ENCODE data around the gene GPBAR1.

DNA sequence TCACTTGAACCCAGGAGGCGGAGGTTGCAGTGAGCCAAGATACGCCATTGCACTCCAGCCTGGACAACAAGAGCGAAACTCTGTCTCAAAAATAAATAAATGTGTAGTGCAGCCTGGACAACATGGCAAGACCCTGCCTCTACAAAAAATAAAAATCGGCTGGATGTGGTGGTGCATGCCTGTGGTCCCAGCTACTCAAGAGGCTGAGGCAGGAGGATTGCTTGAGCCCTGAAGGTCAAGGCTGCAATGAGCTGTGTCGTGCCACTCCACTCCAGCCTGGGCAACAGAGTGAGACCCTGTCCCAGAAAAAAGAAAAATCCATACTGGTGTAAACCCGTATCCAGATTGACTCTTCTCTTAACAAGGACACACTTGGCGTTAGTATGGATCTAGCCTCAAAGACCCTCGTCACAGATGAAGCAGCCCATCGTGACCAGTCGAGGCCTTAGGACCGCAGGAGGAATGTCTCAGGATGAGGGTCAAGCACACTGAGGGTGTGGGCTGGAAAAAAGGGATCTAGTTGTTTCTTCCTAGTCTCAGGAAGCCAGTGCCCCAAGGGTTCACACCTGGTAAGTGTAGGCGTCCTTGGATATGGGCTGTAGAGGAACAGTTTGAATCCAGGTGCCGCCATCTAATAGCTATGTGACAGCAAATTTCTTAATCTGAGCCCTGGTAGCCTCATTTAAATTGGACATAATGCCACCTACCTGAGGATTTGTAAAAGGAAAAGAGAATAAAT lies 4.0 kb upstream of the GPBAR1 start:
- TF ChIP-seq, protein P1, sequence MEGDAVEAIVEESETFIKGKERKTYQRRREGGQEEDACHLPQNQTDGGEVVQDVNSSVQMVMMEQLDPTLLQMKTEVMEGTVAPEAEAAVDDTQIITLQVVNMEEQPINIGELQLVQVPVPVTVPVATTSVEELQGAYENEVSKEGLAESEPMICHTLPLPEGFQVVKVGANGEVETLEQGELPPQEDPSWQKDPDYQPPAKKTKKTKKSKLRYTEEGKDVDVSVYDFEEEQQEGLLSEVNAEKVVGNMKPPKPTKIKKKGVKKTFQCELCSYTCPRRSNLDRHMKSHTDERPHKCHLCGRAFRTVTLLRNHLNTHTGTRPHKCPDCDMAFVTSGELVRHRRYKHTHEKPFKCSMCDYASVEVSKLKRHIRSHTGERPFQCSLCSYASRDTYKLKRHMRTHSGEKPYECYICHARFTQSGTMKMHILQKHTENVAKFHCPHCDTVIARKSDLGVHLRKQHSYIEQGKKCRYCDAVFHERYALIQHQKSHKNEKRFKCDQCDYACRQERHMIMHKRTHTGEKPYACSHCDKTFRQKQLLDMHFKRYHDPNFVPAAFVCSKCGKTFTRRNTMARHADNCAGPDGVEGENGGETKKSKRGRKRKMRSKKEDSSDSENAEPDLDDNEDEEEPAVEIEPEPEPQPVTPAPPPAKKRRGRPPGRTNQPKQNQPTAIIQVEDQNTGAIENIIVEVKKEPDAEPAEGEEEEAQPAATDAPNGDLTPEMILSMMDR (conservative IDR thresholded peaks at IDR 0.05; ENCODE audit: low read depth, low read length), result no peak
- TF ChIP-seq EZH2 (IDR thresholded peaks at IDR 0.05; ENCODE audit: borderline replicate concordance, low read depth, low read length, poor library complexity, severe bottlenecking), result no peak

All from A673 (cell line).